Suppressor macrophage treated with lipopolysaccharide for 1 hour (primary cell): ENCODE data around the gene RGMA.
"Not testable (repeated sequence)": the region's sequence is repeated elsewhere in the genome, so short reads cannot be mapped to it uniquely, and the experiment has no call there.

ENCODE experiments used
- DNase-seq, 3 donors: peaks; one replicate each; pipeline ENCODE4 v3.0.0-alpha.2; 2020 to 2022

Gene RGMA

GRCh38 chr15:93032515-93033206 is 56.4 kb downstream of the RGMA start:
- not testable (repeated sequence) for DNase-seq

- not testable (repeated sequence) for DNase-seq
Measured at GRCh38 chr15:93031557-93032384, 57.2 kb downstream of the RGMA start.

- DNase-seq: no peak
Measured at GRCh38 chr15:93031103-93031464, 57.9 kb downstream of the RGMA start.

GRCh38 chr15:93030430-93031102 is 58.4 kb downstream of the RGMA start:
- DNase-seq: peak; percentile 76 to 78 (median 77)

- peak in 2 of 3 donors; percentile 21 to 30 for DNase-seq
Measured at GRCh38 chr15:93029836-93030429, 59.1 kb downstream of the RGMA start.

GRCh38 chr15:93029214-93029835 is 59.7 kb downstream of the RGMA start:
- no peak for DNase-seq

- peak; percentile 93 to 99 (median 98) for DNase-seq
Measured at GRCh38 chr15:93028632-93029213, 60.3 kb downstream of the RGMA start.

GRCh38 chr15:93028111-93028631 is 60.8 kb downstream of the RGMA start:
- no peak for DNase-seq

- peak; percentile 33 to 52 (median 42) for DNase-seq
Measured at GRCh38 chr15:93027413-93027812, 61.6 kb downstream of the RGMA start.

GRCh38 chr15:93026380-93026817 is 62.6 kb downstream of the RGMA start:
- no peak for DNase-seq

- no peak for DNase-seq
Measured at GRCh38 chr15:93025625-93025982, 63.4 kb downstream of the RGMA start.

GRCh38 chr15:93024716-93025624 is 64.0 kb downstream of the RGMA start:
- DNase-seq: no peak

GRCh38 chr15:93024293-93024692 is 64.7 kb downstream of the RGMA start:
- DNase-seq: no peak

- no peak for DNase-seq
Measured at GRCh38 chr15:93020976-93021772, 67.8 kb downstream of the RGMA start.

GRCh38 chr15:93019971-93020370 is 69.0 kb downstream of the RGMA start:
- DNase-seq: no peak

- DNase-seq: no peak
Measured at GRCh38 chr15:93019090-93019489, 69.9 kb downstream of the RGMA start.

- no peak for DNase-seq
Measured at GRCh38 chr15:93018574-93018973, 70.4 kb downstream of the RGMA start.

- no peak for DNase-seq
Measured at GRCh38 chr15:93017526-93017925, 71.5 kb downstream of the RGMA start.

GRCh38 chr15:93012786-93013185 is 76.2 kb downstream of the RGMA start:
- DNase-seq: no peak

GRCh38 chr15:93007994-93008393 is 81.0 kb downstream of the RGMA start:
- DNase-seq: no peak
